ENCODE results near the gene PTPRCAP. TPM values are rescaled to one million over a fixed set of nuclear protein-coding genes. Genes with fewer than 3 reads are reported as not detected.

Gene PTPRCAP
- total RNA-seq, 2 experiments from 2014 or later: 390 to 424 TPM

- CTCF ChIA-PET: interaction anchor here (0.7 to 2.5 kb wide), 5 partner anchors 9 to 135 kb away, joined by 3 to 9 read pairs (median 4); partner anchors contain the start of gene PTPRCAP
- peak overlapping the region; percentile 15 for H3K4me3 Mint-ChIP-seq
Observed at GRCh38 chr11:67397536-67397935, 39.9 kb downstream of the PTPRCAP start.

GRCh38 chr11:67396587-67397389 lies 40.7 kb downstream of the PTPRCAP start:
- H3K4me1 Mint-ChIP-seq: peaks cover 61% of the 10 kb centered on the region
- DNase-seq: peak; percentile 57
- peaks cover 47% of the 10 kb centered on the region for H3K36me3 Mint-ChIP-seq
- CTCF ChIA-PET: interaction anchor here (0.8 to 2.5 kb wide), 6 partner anchors 8 to 127 kb away, joined by 3 to 9 read pairs (median 4); partner anchors contain the start of genes PITPNM1 and PTPRCAP
- H3K4me3 Mint-ChIP-seq: peak overlapping the region; percentile 55
- no peaks in the 10 kb centered on the region for H3K27me3 Mint-ChIP-seq
- H3K9me3 Mint-ChIP-seq (ENCODE audit: low read depth): no peaks in the 10 kb centered on the region
- peak overlapping the region; percentile 89 for H3K27ac Mint-ChIP-seq
- no peak for ATAC-seq

More at GRCh38 chr11:67397536-67397935, 39.9 kb downstream of the PTPRCAP start:
- Mint-ChIP-seq H3K36me3 (peaks cover 47% of the 10 kb centered on the region), H3K4me1 (peaks cover 66% of the 10 kb centered on the region), H3K9me3 (ENCODE audit: low read depth) (no peaks in the 10 kb centered on the region), H3K27me3 (no peaks in the 10 kb centered on the region), H3K27ac (peak overlapping the region; percentile 89)
- ATAC-seq (no peak), DNase-seq (no peak)

GRCh38 chr11:67396259-67396581 lies 41.3 kb downstream of the PTPRCAP start:
- no peak for ATAC-seq
- Mint-ChIP-seq H3K4me3 (no peak overlapping the region), H3K27ac (peak overlapping the region; percentile 89), H3K36me3 (peaks cover 47% of the 10 kb centered on the region), H3K9me3 (ENCODE audit: low read depth) (no peaks in the 10 kb centered on the region), H3K4me1 (peaks cover 62% of the 10 kb centered on the region), H3K27me3 (no peaks in the 10 kb centered on the region)
- no peak for DNase-seq
- CTCF ChIA-PET: interaction anchor here (0.8 to 2.5 kb wide), 5 partner anchors 9 to 127 kb away, joined by 3 to 9 read pairs (median 4); partner anchors contain the start of genes PITPNM1 and PTPRCAP

GRCh38 chr11:67395555-67396258 lies 41.8 kb downstream of the PTPRCAP start:
- H3K27ac Mint-ChIP-seq: peak overlapping the region; percentile 89
- no peaks in the 10 kb centered on the region for H3K27me3 Mint-ChIP-seq
- peaks cover 44% of the 10 kb centered on the region for H3K36me3 Mint-ChIP-seq
- H3K4me3 Mint-ChIP-seq: no peak overlapping the region
- no peak for DNase-seq
- peaks cover 66% of the 10 kb centered on the region for H3K4me1 Mint-ChIP-seq
- no peaks in the 10 kb centered on the region for H3K9me3 Mint-ChIP-seq (ENCODE audit: low read depth)
- no peak for ATAC-seq
- CTCF ChIA-PET: interaction anchor here (0.8 to 2.5 kb wide), 6 partner anchors 9 to 126 kb away, joined by 3 to 9 read pairs (median 4); partner anchors contain the start of genes PITPNM1, POLD4 and PTPRCAP

GRCh38 chr11:67393990-67394389 lies 43.5 kb downstream of the PTPRCAP start:
- CTCF ChIA-PET: interaction anchor here (2.1 to 5.3 kb wide), 2 partner anchors 9 to 12 kb away, joined by 6 to 53 read pairs; partner anchors contain the start of genes PPP1CA and TBC1D10C
- no peak for DNase-seq
- no peaks in the 10 kb centered on the region for H3K27me3 Mint-ChIP-seq
- ATAC-seq: no peak
- peak overlapping the region; percentile 37 for H3K27ac Mint-ChIP-seq
- peaks cover 62% of the 10 kb centered on the region for H3K4me1 Mint-ChIP-seq
- peak overlapping the region; percentile 95 for H3K4me3 Mint-ChIP-seq
- peaks cover 31% of the 10 kb centered on the region for H3K36me3 Mint-ChIP-seq
- no peaks in the 10 kb centered on the region for H3K9me3 Mint-ChIP-seq (ENCODE audit: low read depth)

GRCh38 chr11:67393437-67393836 lies 44.0 kb downstream of the PTPRCAP start:
- Mint-ChIP-seq H3K36me3 (peaks cover 28% of the 10 kb centered on the region), H3K27me3 (no peaks in the 10 kb centered on the region), H3K27ac (peak overlapping the region; percentile 37), H3K9me3 (ENCODE audit: low read depth) (no peaks in the 10 kb centered on the region), H3K4me3 (peak overlapping the region; percentile 95), H3K4me1 (peaks cover 58% of the 10 kb centered on the region)
- ATAC-seq (no peak), DNase-seq (no peak)
- CTCF ChIA-PET: interaction anchor here (0.9 to 5.3 kb wide), 4 partner anchors 9 to 35 kb away, joined by 3 to 53 read pairs (median 4); partner anchors contain the start of genes PPP1CA and TBC1D10C

- Mint-ChIP-seq H3K4me1 (peaks cover 46% of the 10 kb centered on the region), H3K27me3 (no peaks in the 10 kb centered on the region), H3K27ac (peak overlapping the region; percentile 80), H3K36me3 (peaks cover 19% of the 10 kb centered on the region), H3K4me3 (peak overlapping the region; percentile 95), H3K9me3 (ENCODE audit: low read depth) (no peaks in the 10 kb centered on the region)
- ATAC-seq: no peak
- DNase-seq: no peak
- CTCF ChIA-PET: interaction anchor here (0.8 to 32.6 kb wide), 10 partner anchors 11 to 130 kb away, joined by 3 to 1153 read pairs (median 8); partner anchors contain the start of genes CLCF1, PITPNM1, POLD4 and PPP1CA
Observed at GRCh38 chr11:67392183-67392715, 45.2 kb downstream of the PTPRCAP start.

GRCh38 chr11:67391304-67392182 lies 45.9 kb downstream of the PTPRCAP start, which contains the start of gene RAD9A:
Gene RAD9A, plus strand, starts transcription at chr11:67391986. Its CDS starts 59 bp downstream, at chr11:67392045.
- Mint-ChIP-seq H3K4me3 (peak within 1 kb of the TSS; percentile 95), H3K4me1 (peaks cover 40% of the 10 kb centered on the region), H3K27ac (peak within 1 kb of the TSS; percentile 80), H3K27me3 (no peaks in the 10 kb centered on the region), H3K36me3 (peaks cover 15% of the 10 kb centered on the region), H3K9me3 (ENCODE audit: low read depth) (no peaks in the 10 kb centered on the region)
- ATAC-seq: peak; percentile 88
- CTCF ChIA-PET: interaction anchor here (0.8 to 32.6 kb wide), 14 partner anchors 10 to 129 kb away, joined by 3 to 1153 read pairs (median 5); partner anchors contain the start of genes CLCF1, PITPNM1, POLD4 and PPP1CA
- DNase-seq: peak; percentile 97

- Mint-ChIP-seq H3K4me1 (peaks cover 36% of the 10 kb centered on the region), H3K27ac (peak overlapping the region; percentile 70), H3K36me3 (peaks cover 11% of the 10 kb centered on the region), H3K27me3 (peaks cover 2% of the 10 kb centered on the region), H3K9me3 (ENCODE audit: low read depth) (no peaks in the 10 kb centered on the region), H3K4me3 (peak overlapping the region; percentile 95)
- no peak for ATAC-seq
- DNase-seq: no peak
- CTCF ChIA-PET: interaction anchor here (0.9 to 32.6 kb wide), 12 partner anchors 9 to 115 kb away, joined by 3 to 1153 read pairs (median 5); partner anchors contain the start of genes CLCF1, PITPNM1, POLD4 and PPP1CA
Observed at GRCh38 chr11:67390947-67391303, 46.6 kb downstream of the PTPRCAP start.

GRCh38 chr11:67389477-67389876 lies 48.0 kb downstream of the PTPRCAP start:
- H3K36me3 Mint-ChIP-seq: peaks cover 9% of the 10 kb centered on the region
- peaks cover 34% of the 10 kb centered on the region for H3K4me1 Mint-ChIP-seq
- H3K9me3 Mint-ChIP-seq (ENCODE audit: low read depth): no peaks in the 10 kb centered on the region
- peak; percentile 79 for DNase-seq
- ATAC-seq: peak; percentile 26
- no peak overlapping the region for H3K27ac Mint-ChIP-seq
- peak overlapping the region; percentile 59 for H3K4me3 Mint-ChIP-seq
- CTCF ChIA-PET: interaction anchor here (1.0 to 32.6 kb wide), 7 partner anchors 8 to 79 kb away, joined by 3 to 1153 read pairs (median 20); partner anchors contain the start of genes CLCF1, POLD4, PPP1CA and TBC1D10C
- H3K27me3 Mint-ChIP-seq: peaks cover 15% of the 10 kb centered on the region

- Mint-ChIP-seq H3K9me3 (ENCODE audit: low read depth) (no peaks in the 10 kb centered on the region), H3K27me3 (peaks cover 21% of the 10 kb centered on the region), H3K36me3 (no peaks in the 10 kb centered on the region), H3K4me3 (no peak overlapping the region), H3K27ac (no peak overlapping the region), H3K4me1 (peaks cover 19% of the 10 kb centered on the region)
- DNase-seq: no peak
- CTCF ChIA-PET: interaction anchor here (1.0 to 32.6 kb wide), 6 partner anchors 11 to 49 kb away, joined by 3 to 1153 read pairs (median 8); partner anchors contain the start of genes CLCF1, POLD4, PPP1CA and PTPRCAP
- ATAC-seq: no peak
Observed at GRCh38 chr11:67387518-67387917, 50.0 kb downstream of the PTPRCAP start.

GRCh38 chr11:67387069-67387468 lies 50.4 kb downstream of the PTPRCAP start:
- Mint-ChIP-seq H3K9me3 (ENCODE audit: low read depth) (no peaks in the 10 kb centered on the region), H3K27ac (no peak overlapping the region), H3K4me1 (peaks cover 19% of the 10 kb centered on the region), H3K27me3 (peaks cover 23% of the 10 kb centered on the region), H3K4me3 (no peak overlapping the region), H3K36me3 (no peaks in the 10 kb centered on the region)
- no peak for DNase-seq
- no peak for ATAC-seq
- CTCF ChIA-PET: interaction anchor here (0.6 to 32.6 kb wide), 10 partner anchors 10 to 174 kb away, joined by 3 to 1153 read pairs (median 6); partner anchors contain the start of genes CLCF1, PITPNM1, POLD4 and PPP1CA
